ENCODE data around the gene DTNBP1.

- TF ChIP-seq ZNF773 (CRISPR knock-in tag; IDR thresholded peaks at IDR 0.05; ENCODE audit: borderline replicate concordance) (no peak), YY1 (IDR thresholded peaks at IDR 0.05; ENCODE audit: insufficient read depth, insufficient replicate concordance, low read depth, low read length) (no peak), CTCF (CRISPR knock-in tag; IDR thresholded peaks at IDR 0.05) (no peak), HNF4G (IDR thresholded peaks at IDR 0.05; ENCODE audit: borderline replicate concordance, low read depth, low read length) (no peak), HNF4G (CRISPR knock-in tag; IDR thresholded peaks at IDR 0.05; ENCODE audit: borderline replicate concordance, low read depth) (no peak), RFX1 (IDR thresholded peaks at IDR 0.05) (no peak), CHCHD3 (CRISPR knock-in tag; IDR thresholded peaks at IDR 0.05) (no peak), ZNF614 (CRISPR knock-in tag; IDR thresholded peaks at IDR 0.05; ENCODE audit: borderline replicate concordance) (no peak), MXD4 (CRISPR knock-in tag; IDR thresholded peaks at IDR 0.05) (no peak), HCFC1 (IDR thresholded peaks at IDR 0.05; ENCODE audit: low read depth, low read length) (no peak)
These were observed 24.5 kb downstream of the DTNBP1 start for GRCh38 chr6:15638373-15638772.

Measured in HepG2 (cell line).